ENCODE measurements around the gene PFDN4.

Gene PFDN4

GRCh38 chr20:54200487-54201267, 7.2 kb upstream of the PFDN4 start:
- no peak for DNase-seq (ENCODE audit: low read depth)

- DNase-seq (ENCODE audit: low read depth): no peak
Observed at GRCh38 chr20:54201268-54201846, 6.5 kb upstream of the PFDN4 start.

- DNase-seq (ENCODE audit: low read depth): no peak
Observed at GRCh38 chr20:54203281-54203680, 4.6 kb upstream of the PFDN4 start.

DNA sequence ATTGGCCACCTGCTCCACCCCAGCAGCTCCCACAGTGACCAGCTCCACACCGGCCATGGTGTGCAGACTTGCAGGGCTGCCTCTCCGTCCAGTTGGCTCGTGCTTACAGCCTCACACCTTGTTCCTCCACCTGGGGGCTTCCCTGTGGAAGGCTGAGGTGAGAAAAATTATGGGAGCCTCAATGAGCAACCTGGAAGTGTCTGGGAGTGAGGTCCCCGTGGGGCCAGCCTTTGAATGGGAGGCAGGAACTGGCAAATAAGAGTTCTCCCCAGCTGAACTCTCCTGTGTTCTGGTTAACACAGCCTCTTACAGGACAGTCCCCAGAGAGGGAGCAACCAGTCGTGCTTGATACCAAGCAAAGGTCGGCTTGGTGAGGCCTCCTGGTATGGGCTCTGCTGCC, 3.8 kb upstream of the PFDN4 start:
- DNase-seq (ENCODE audit: low read depth): no peak

DNA sequence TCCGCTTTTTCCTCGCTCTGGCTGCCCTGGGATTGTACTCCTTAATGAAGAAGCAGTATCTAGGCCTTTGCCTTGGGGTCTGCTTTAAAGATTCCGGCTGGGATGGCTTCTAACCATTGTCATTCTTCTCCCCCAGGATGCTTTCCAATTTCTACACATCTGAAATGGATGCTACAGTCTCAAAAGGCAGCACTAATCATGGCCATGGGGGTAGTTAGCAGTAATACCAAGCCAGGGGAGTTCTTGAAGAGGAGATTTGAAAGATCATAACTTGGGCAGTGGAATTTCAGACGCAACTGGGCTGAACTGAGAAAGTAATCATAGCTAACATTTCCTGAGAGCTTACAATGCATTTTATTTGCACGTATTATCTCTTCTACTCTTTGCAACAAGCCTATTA, 3.4 kb upstream of the PFDN4 start:
- DNase-seq (ENCODE audit: low read depth): no peak

GRCh38 chr20:54205450-54205849, 2.4 kb upstream of the PFDN4 start:
- DNase-seq (ENCODE audit: low read depth): no peak

DNA sequence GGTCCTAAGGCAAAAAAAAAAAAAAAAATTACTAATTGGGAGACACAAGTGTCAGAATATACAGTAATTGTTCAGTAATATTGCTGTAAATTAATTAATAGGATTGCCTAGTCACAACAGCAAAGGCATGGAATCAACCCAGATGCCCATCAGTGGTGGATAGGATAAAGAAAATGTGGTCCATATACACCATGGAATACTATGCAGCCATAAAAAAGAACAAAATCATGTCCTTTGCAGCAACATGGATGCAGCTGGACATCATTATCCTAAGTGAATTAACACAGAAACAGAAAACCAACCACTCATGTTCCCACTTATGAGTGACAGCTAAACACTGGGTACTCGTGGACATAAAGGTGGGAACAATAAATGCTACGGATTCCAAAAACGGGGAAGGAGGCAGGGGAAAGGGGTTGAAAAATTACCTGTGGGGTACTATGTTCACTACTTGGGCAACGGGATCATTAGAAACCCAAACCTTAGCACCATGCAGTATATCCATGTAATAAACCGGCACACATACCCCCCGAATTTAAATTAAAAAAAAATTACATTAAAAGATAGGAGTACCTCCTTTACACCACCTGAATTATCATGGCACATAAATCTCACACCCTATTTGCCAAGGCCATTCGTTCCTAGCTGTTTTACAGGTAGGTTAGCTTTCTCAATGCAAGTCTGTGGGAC, 689 bp upstream of the PFDN4 start:
- DNase-seq (ENCODE audit: low read depth): no peak

- peak; percentile 55 for DNase-seq (ENCODE audit: low read depth)
Observed at GRCh38 chr20:54208548-54209176, 775 bp downstream of the PFDN4 start.

DNA sequence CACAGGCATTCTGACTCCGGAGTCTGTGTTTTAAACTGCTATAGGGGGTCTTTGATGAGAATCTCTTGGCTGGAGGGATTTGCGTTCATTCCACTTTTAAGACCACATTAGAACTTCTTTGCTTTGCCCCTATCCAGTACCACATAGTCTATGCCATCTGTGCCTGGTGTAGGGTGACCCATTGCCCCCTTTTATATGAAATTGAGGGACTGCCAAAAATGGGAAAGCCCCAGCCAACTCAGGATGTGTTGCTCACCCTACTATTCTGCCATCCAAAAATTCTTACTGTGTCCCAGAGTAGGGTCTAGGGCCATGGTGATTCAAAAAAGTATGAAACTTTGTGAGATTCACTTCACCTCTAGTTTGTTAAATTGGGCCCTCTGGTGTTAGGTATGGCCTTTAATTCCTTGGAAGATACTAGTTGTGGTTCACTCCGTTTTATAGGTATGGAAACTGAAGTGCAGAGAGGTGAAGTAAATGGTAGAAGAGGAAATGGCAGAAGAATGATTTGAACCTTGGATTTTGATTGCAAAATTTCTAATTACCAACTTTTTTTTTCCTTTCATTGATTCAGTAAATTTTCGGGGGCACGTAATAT, 1.4 kb downstream of the PFDN4 start:
- DNase-seq (ENCODE audit: low read depth): no peak

GRCh38 chr20:54212226-54212625, 4.3 kb downstream of the PFDN4 start:
- DNase-seq (ENCODE audit: low read depth): peak; percentile 86

GRCh38 chr20:54212871-54213270, 5.0 kb downstream of the PFDN4 start:
- DNase-seq (ENCODE audit: low read depth): no peak

DNA sequence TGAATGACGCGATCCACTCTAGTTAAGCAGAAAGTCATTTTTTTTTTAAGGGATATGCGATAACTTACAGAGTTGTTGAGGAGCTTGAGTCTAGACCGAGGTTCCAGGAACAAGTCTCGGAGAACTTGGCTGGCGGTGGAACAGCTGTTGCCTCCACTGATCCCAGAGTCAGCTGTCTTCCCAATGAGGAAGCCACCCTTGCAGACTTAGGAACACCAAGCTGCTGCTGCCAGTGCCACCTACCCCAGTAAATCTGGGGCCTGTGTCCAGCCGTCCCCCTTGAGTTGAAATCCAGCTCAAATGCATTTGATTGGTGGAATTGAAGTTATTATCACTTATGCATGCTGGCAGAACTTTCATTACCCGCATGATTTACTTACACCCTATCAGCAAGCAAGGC, 6.7 kb downstream of the PFDN4 start:
- no peak for DNase-seq (ENCODE audit: low read depth)

DNA sequence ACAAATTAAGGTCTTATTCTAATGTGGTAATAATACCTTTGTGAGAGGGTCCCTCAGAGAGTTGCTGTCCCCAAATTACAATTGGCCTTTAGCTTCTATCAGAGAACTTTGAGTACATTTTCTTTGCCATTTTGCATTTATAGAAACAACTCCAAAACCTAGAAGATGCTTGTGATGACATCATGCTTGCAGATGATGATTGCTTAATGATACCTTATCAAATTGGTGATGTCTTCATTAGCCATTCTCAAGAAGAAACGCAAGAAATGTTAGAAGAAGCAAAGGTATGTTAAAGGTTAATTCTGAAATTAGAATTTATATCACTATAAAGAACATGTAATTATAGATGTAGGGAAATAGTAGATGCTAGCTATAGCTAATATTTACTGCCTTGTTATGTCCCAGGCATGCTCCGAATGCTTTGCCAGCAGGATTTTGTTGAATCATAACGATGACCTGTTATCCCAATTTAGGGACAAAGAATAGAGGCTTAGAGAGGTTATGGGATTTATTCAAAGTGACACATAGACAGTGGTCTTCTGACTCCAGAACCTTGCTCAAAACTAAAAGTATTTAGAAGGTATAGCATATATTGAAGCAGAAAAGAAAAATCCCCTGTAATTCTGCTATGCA, 7.4 kb downstream of the PFDN4 start:
- DNase-seq (ENCODE audit: low read depth): no peak

- no peak for DNase-seq (ENCODE audit: low read depth)
Observed at GRCh38 chr20:54217762-54218161, 9.9 kb downstream of the PFDN4 start.

- no peak for DNase-seq (ENCODE audit: low read depth)
Observed at GRCh38 chr20:54218470-54218869, 10.6 kb downstream of the PFDN4 start.

DNA sequence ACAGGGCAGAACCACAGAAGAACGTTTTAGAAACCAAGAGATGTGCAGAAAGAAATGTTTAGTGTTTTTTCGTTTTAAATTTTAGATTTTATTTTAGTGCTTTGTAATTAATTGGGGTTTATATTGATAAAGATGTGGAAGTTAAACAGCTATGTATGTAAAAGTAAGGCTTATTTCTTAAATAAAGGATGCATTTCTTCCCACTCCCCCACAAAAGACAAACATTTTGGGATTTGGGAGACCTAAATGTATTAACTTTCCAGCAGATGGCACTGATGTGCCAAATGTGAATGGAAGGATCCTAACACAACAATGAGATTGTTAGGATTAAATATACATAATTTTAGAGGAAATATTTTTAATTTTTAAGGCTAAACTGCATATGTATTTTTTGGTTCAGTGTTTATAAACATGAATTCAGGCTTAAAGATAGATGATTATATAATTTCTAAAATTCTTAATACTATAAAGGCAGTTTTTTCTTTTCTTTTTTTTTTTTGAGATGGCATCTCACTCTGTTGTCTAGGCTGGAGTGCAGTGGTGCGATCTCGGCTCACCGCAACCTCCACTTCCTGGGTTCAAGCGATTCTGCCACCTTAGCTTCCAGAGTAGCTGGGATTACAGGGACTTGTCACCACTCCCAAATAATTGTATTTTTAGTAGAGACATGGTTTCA, 12.0 kb downstream of the PFDN4 start:
- peak; percentile 56 for DNase-seq (ENCODE audit: low read depth)

GRCh38 chr20:54220722-54221121, 12.8 kb downstream of the PFDN4 start:
- DNase-seq (ENCODE audit: low read depth): no peak

- DNase-seq (ENCODE audit: low read depth): no peak
Observed at GRCh38 chr20:54221353-54221752, 13.5 kb downstream of the PFDN4 start.

- DNase-seq (ENCODE audit: low read depth): no peak
Observed at GRCh38 chr20:54221996-54222890, 14.4 kb downstream of the PFDN4 start.

- no peak for DNase-seq (ENCODE audit: low read depth)
Observed at GRCh38 chr20:54223285-54223684, 15.4 kb downstream of the PFDN4 start.
